K562 (cell line): ENCODE measurements around the gene TMPRSS9. TPM values are rescaled to one million over a fixed set of nuclear protein-coding genes. Genes with fewer than 3 reads are reported as not detected.
A peak's percentile ranks its signal among the peaks of the same experiment; 100 is the strongest.

Experiments used
- ATAC-seq: fragments of 200-7000 bp; cut with Tn5 transposase; 3 replicates; pipeline ENCODE4 v1.9.1; 2020; ENCODE audit warnings: moderate library complexity
- BruUV-seq: library from RNA; stranded (reverse); fragments of 400-500 nt; replicated peaks from 2 replicates; lab custom pipeline; 2021; lab: Mats Ljungman, UMichigan
- CTCF ChIA-PET: fragments of 300-600 bp; formaldehyde crosslinking; extraction: SDS; loops from one replicate; lab custom pipeline; 2021; ENCODE audit warnings: low intra/inter-chr PET ratio; lab: Yijun Ruan, JAX
- POLR2A ChIA-PET: fragments of 300-600, 350-650 bp; sonication (Branson Sonifier 250); formaldehyde crosslinking; extraction: SDS; loops from one replicate; lab custom pipeline; 2021; ENCODE audit warnings: antibody characterized with exemption, inconsistent platforms; lab: Yijun Ruan, JAX
- DNase-seq, 4 experiments: peaks; one replicate each; pipeline versions ENCODE4 v3.0.0 to v3.0.0-alpha.2; 2011 to 2018; ENCODE audit warnings: low spot score in 3 of 4, mixed read lengths in 3 of 4; ENCODE audit errors: extremely low read depth in 1 of 4
- FAIRE-seq: peaks from 2 replicates; lab custom pipeline; 2011; peaks lifted over from hg19 to GRCh38; lab: Jason Lieb, UNC
- H2AFZ ChIP-seq: 2 replicates; pipeline ENCODE4 v1.6.0; 2011; ENCODE audit warnings: low read depth, low read length, control low read depth, inconsistent platforms
- H3K27ac ChIP-seq: fragments of 200-600 bp; 3 replicates; pipeline ENCODE4 v1.8.0; 2011; ENCODE audit warnings: low read depth, mild to moderate bottlenecking, control low read depth, inconsistent platforms, low read length, moderate library complexity, mixed read lengths; ENCODE audit errors: extremely low read depth
- H3K27me3 ChIP-seq, 2 experiments: fragments of 300-600 bp in 1 of 2; 2 replicates in 1 of 2; 3 replicates in 1 of 2; pipeline versions ENCODE4 v1.6.0 to v1.8.0; 2011; ENCODE audit warnings: inconsistent platforms in 2 of 2, low read length in 2 of 2, mild to moderate bottlenecking in 1 of 2, mixed read lengths in 1 of 2, moderate library complexity in 1 of 2; ENCODE audit not compliant: control insufficient read depth in 2 of 2, insufficient read depth in 2 of 2
- H3K36me3 ChIP-seq: fragments of 300-600 bp; 3 replicates; pipeline ENCODE4 v1.8.0; 2011; ENCODE audit warnings: mild to moderate bottlenecking, low read length, inconsistent platforms; ENCODE audit not compliant: control insufficient read depth, insufficient read depth
- H3K4me1 ChIP-seq, 2 experiments: fragments of 200-600 bp in 1 of 2; replicated peaks in 1 of 2; 2 replicates in 1 of 2; 3 replicates in 1 of 2; pipeline versions ENCODE4 v1.5.1 to v1.8.0; 2011; ENCODE audit warnings: inconsistent platforms in 2 of 2, low read length in 2 of 2, mild to moderate bottlenecking in 1 of 2, mixed read lengths in 1 of 2, moderate library complexity in 1 of 2; ENCODE audit not compliant: control insufficient read depth in 2 of 2, insufficient read depth in 2 of 2
- H3K4me2 ChIP-seq: 2 replicates; pipeline ENCODE4 v1.6.1; 2011; ENCODE audit warnings: low read length, control low read depth, inconsistent platforms, mixed read lengths; ENCODE audit not compliant: insufficient read depth
- H3K4me3 ChIP-seq: fragments of 200-600 bp; sonication (generic), shearing (Covaris generic); 2 replicates; pipeline ENCODE4 v1.5.1; 2016; ENCODE audit warnings: control low read depth, inconsistent platforms
- H3K79me2 ChIP-seq: fragments of 200-600 bp; 3 replicates; pipeline ENCODE4 v1.8.0; 2011; ENCODE audit warnings: low read length, inconsistent platforms; ENCODE audit not compliant: control insufficient read depth, insufficient read depth
- H3K9ac ChIP-seq, 2 experiments: 2 replicates each; pipeline versions ENCODE4 v1.6.0 to v1.6.1; 2011; ENCODE audit warnings: low read depth in 2 of 2, low read length in 2 of 2, control low read depth in 1 of 2, inconsistent platforms in 1 of 2, mild to moderate bottlenecking in 1 of 2, mixed read lengths in 1 of 2; ENCODE audit not compliant: insufficient read depth in 1 of 2
- H3K9me1 ChIP-seq: one replicate; pipeline ENCODE4 v1.6.0; 2011; ENCODE audit warnings: inconsistent platforms, mild to moderate bottlenecking, low read length, moderate library complexity; ENCODE audit not compliant: control insufficient read depth, insufficient read depth
- H3K9me3 ChIP-seq: replicated peaks from 2 replicates; pipeline ENCODE4 v1.5.1; 2011; ENCODE audit warnings: low read depth, low read length, inconsistent platforms; ENCODE audit not compliant: control insufficient read depth, insufficient read depth
- H4K20me1 ChIP-seq: replicated peaks from 2 replicates; pipeline ENCODE4 v1.6.1; 2011; ENCODE audit warnings: low read length, inconsistent platforms, mixed read lengths; ENCODE audit not compliant: control insufficient read depth, insufficient read depth
- BCOR ChIP-seq: fragments of 450-650 bp; IDR thresholded peaks from 2 replicates; pipeline ENCODE4 v1.6.1; 2016
- CBX1 ChIP-seq: sonication (generic); IDR thresholded peaks from 2 replicates; pipeline ENCODE4 v1.6.1; 2016; ENCODE audit warnings: antibody characterized with exemption, low read depth, mild to moderate bottlenecking
- HDAC2 ChIP-seq: fragments of 450-650 bp; IDR thresholded peaks from 2 replicates; pipeline ENCODE4 v1.6.1; 2016; ENCODE audit warnings: mild to moderate bottlenecking
- HLTF ChIP-seq: fragments of 450-650 bp; IDR thresholded peaks from 2 replicates; pipeline ENCODE4 v1.6.1; 2016
- KAT8 ChIP-seq: fragments of 450-650 bp; IDR thresholded peaks from 2 replicates; pipeline ENCODE4 v1.6.1; 2016; ENCODE audit warnings: low read depth, mild to moderate bottlenecking
- KDM1A ChIP-seq, 2 experiments: fragments of 450-650 bp; IDR thresholded peaks; 2 replicates each; pipeline ENCODE4 v1.6.1; 2016; ENCODE audit warnings: mild to moderate bottlenecking in 2 of 2
- RBM25 ChIP-seq: fragments of 200-400 bp; formaldehyde crosslinking; IDR thresholded peaks from 2 replicates; pipeline ENCODE4 v1.6.1; 2018; ENCODE audit warnings: low read length, low read depth, moderate library complexity; ENCODE audit not compliant: severe bottlenecking
- SMARCA5 ChIP-seq: fragments of 450-650 bp; IDR thresholded peaks from 2 replicates; pipeline ENCODE4 v1.6.1; 2016
- ZFP36 ChIP-seq: fragments of 150-350 bp; IDR thresholded peaks from 2 replicates; pipeline ENCODE4 v1.6.1; 2018; ENCODE audit warnings: low read length, low read depth; ENCODE audit not compliant: partially characterized antibody
- WGBS: fragments of 100-300 bp; shearing (Covaris generic); methylation state at CpG from one replicate; pipeline ENCODE4 v1.1.6; 2016; ENCODE audit warnings: low coverage, mixed read lengths; ENCODE audit not compliant: insufficient coverage; ENCODE audit errors: missing lambda C conversion rate; 5-methylcytosine and 5-hydroxymethylcytosine counted together
- in situ Hi-C: fragments of 300-500 bp; cut with MboI; formaldehyde crosslinking; loops from 4 replicates; pipeline ENCODE4 v1.15.0; 2018; ENCODE audit warnings: inconsistent platforms, mixed read lengths
- intact Hi-C: fragments of 100-400 bp; cut with micrococcal nuclease; formaldehyde crosslinking; loops from 2 replicates; pipeline ENCODE4 v1.14.2; 2022
- polyA plus RNA-seq, 8 experiments: library from polyadenylated mRNA; depleted of rRNA in 4 of 8; stranded (reverse) in 5 of 8; unstranded in 3 of 8; fragments of >200 nt; fragmentation: Nextera tagmentation in 2 of 8; fragmentation: Illumina TruSeq in 1 of 8; extraction: Ambion mirVana in 2 of 8; extraction: Trizol in 1 of 8; gene quantifications; 2 replicates each; pipeline versions ENCODE4 v1.2.1 to v1.2.3, GENCODE V29; 2011 to 2014; ENCODE audit warnings: inconsistent platforms in 1 of 8, missing spikeins in 1 of 8
- total RNA-seq, 7 experiments: library from RNA; depleted of rRNA in 6 of 7; stranded (reverse); fragments of >200 nt in 6 of 7; fragmentation: Illumina TruSeq in 2 of 7; extraction: Trizol in 2 of 7; gene quantifications; 2 replicates each; pipeline versions ENCODE4 v1.2.1 to v1.2.3, GENCODE V29; 2011 to 2021; ENCODE audit warnings: low replicate concordance in 1 of 7
- TF ChIP-seq, protein P1 (sequence below): fragments of 250-450 bp; sonication (Bioruptor Pico); IDR thresholded peaks from 2 replicates; pipeline ENCODE4 v1.5.0; 2021

TMPRSS9 gene
- total and polyA plus RNA-seq, 9 of the 15 experiments (the other 6 are each of a cell fraction or from before 2014, with no cell fraction given), result 0.01 to 0.03 TPM; not detected in 7

- POLR2A ChIA-PET, result interaction anchor here (0.7 to 4.2 kb wide), 4 partner anchors 9 to 134 kb away, joined by 3 to 13 read pairs (median 4); partner anchors contain the start of genes LSM7 and SPPL2B
- H3K36me3 ChIP-seq, result peaks cover 22% of the 10 kb centered on the region; the same call in 1 of the 3 replicates
- ATAC-seq, result no peak
- TF ChIP-seq, protein P1, sequence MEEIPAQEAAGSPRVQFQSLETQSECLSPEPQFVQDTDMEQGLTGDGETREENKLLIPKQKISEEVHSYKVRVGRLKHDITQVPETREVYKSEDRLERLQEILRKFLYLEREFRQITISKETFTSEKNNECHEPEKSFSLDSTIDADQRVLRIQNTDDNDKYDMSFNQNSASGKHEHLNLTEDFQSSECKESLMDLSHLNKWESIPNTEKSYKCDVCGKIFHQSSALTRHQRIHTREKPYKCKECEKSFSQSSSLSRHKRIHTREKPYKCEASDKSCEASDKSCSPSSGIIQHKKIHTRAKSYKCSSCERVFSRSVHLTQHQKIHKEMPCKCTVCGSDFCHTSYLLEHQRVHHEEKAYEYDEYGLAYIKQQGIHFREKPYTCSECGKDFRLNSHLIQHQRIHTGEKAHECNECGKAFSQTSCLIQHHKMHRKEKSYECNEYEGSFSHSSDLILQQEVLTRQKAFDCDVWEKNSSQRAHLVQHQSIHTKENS (CRISPR knock-in tag), result no peak
- TF ChIP-seq CBX1 (0 out of 2 replicates have a peak, but pooled peaks have one; percentile 28), HDAC2 (peak; percentile 41; the same call in 1 of the 2 replicates), RBM25 (peak; percentile 79), HLTF (no peak), KDM1A (IDR thresholded peaks at IDR 0.05) (peak; percentile 56 to 63; a peak in 3 of 4 replicates), ZFP36 (peak; percentile 89), SMARCA5 (peak; percentile 65; the same call in 1 of the 2 replicates), BCOR (peak; percentile 95), KAT8 (no peak)
- FAIRE-seq, result no peak
- H4K20me1 ChIP-seq, result no peaks in the 10 kb centered on the region
- H3K27ac ChIP-seq, result no peak overlapping the region
- DNase-seq, result no peak
- no peaks in the 10 kb centered on the region for H3K9me1 ChIP-seq
- no TSS peak for BruUV-seq
- H3K9ac ChIP-seq, result 0 out of 4 replicates have a peak overlapping the region, but pooled peaks of 1 of the 2 experiments have one; percentile 0
- in situ Hi-C loops (loop anchor here (5.0 to 10.0 kb wide), 2 partner anchors 84 to 162 kb away; partner anchors contain the start of genes PLEKHJ1 and SF3A2), intact Hi-C loops (loop anchor here (5.0 kb wide), 1 partner anchor 42 kb away; no protein-coding TSS in a partner anchor)
- peaks cover 12% of the 10 kb centered on the region for H3K9me3 ChIP-seq
- no peak overlapping the region for H3K4me2 ChIP-seq
- H3K4me3 ChIP-seq, result no peak overlapping the region
- no peak overlapping the region for H2AFZ ChIP-seq
- CTCF ChIA-PET, result no interaction called here
- H3K27me3 ChIP-seq, result no peaks in the 10 kb centered on the region
- peaks cover 3 to 36% of the 10 kb centered on the region in 2 experiments; a peak in 3 of 5 replicates for H3K4me1 ChIP-seq
- no peaks in the 10 kb centered on the region for H3K79me2 ChIP-seq
- WGBS, result 50% methylated on average over 2 of the region's 6 CpGs
These were observed 41.1 kb upstream of the TMPRSS9 start for GRCh38 chr19:2318923-2319322.
